AG10803 (cell line): Measurements from ENCODE around the gene MAPKAP1.

Source experiments
- DNase-seq: peaks from one replicate; pipeline ENCODE4 v3.0.0; 2010; ENCODE audit warnings: low read depth
- H3K4me3 ChIP-seq: 2 replicates; pipeline ENCODE4 v1.5.1; 2011; ENCODE audit warnings: mild to moderate bottlenecking, low read length, control low read depth
- CTCF ChIP-seq: conservative IDR thresholded peaks from 2 replicates; pipeline ENCODE4 v1.5.1; 2011; ENCODE audit warnings: mild to moderate bottlenecking, low read length, control low read depth, inconsistent platforms

Gene MAPKAP1

GRCh38 chr9:125529107-125529506 is 177.9 kb downstream of the MAPKAP1 start:
- TF ChIP-seq CTCF, result no peak
- no peak for DNase-seq

GRCh38 chr9:125527471-125528002 is 179.5 kb downstream of the MAPKAP1 start:
- TF ChIP-seq CTCF, result no peak
- DNase-seq, result no peak
- no peak overlapping the region for H3K4me3 ChIP-seq

More at GRCh38 chr9:125529107-125529506, 177.9 kb downstream of the MAPKAP1 start:
- H3K4me3 ChIP-seq, result no peak overlapping the region

GRCh38 chr9:125525921-125526631 is 180.9 kb downstream of the MAPKAP1 start:
- peak; percentile 66 for DNase-seq
- no peak for TF ChIP-seq CTCF
- no peak overlapping the region for H3K4me3 ChIP-seq

GRCh38 chr9:125524583-125525355 is 182.2 kb downstream of the MAPKAP1 start:
- peak; percentile 34 for DNase-seq
- no peak for TF ChIP-seq CTCF
- H3K4me3 ChIP-seq, result no peak overlapping the region

GRCh38 chr9:125523681-125524080 is 183.3 kb downstream of the MAPKAP1 start:
- H3K4me3 ChIP-seq, result no peak overlapping the region
- no peak for DNase-seq
- no peak for TF ChIP-seq CTCF

GRCh38 chr9:125522328-125522725 is 184.7 kb downstream of the MAPKAP1 start:
- peak; percentile 88 for DNase-seq
- TF ChIP-seq CTCF, result no peak
- H3K4me3 ChIP-seq, result no peak overlapping the region
